RCC 7860 (cell line): Measurements from ENCODE around the gene OR51E1.

Experiments
- DNase-seq: peaks from one replicate; pipeline ENCODE4 v3.0.0-alpha.2; 2015; ENCODE audit warnings: low spot score
- FAIRE-seq: peaks from 2 replicates; lab custom pipeline; 2012; peaks lifted over from hg19 to GRCh38; lab: Jason Lieb, UNC

Gene OR51E1

DNA sequence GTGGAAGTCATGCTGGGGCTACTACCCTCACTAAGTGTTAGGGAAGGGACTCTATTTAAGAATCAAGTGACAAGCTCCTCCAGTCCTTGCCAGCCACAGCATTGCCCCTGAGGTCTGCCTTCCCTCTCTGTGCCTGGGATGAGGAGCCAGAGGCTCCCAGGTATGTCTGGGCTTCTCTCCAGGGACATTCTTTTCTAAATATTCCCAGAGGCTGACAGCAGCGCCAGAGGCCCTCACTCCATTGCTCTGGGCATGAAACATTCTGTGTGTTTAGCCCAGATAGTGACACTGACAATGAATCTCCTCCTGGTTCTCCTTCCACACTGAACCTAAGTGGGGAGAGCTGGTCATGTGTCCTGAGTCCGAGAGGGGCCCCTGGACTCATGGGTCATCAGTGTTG, 2.2 kb downstream of the OR51E1 start:
- DNase-seq (no peak), FAIRE-seq (no peak)

DNA sequence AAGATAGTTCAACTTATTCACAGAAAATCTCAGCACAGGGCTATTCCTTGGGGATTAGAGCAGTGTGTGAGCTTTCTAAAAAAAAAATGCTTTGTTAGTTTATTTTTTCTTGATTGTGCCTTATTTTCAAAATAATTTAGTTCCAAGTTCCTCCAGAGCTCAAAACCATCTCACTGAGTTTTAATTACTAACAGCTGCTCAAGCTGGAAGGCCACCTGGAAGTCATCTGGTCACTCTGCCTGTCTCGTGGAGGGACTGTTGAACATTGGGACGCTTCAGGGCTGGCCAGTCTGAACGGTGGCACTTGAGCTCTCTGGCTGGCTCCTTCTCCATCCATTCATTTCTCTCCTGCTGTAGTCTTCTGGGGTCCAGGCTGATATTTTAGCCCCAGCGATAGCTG, 4.0 kb downstream of the OR51E1 start:
- DNase-seq, result no peak
- no peak for FAIRE-seq

DNA sequence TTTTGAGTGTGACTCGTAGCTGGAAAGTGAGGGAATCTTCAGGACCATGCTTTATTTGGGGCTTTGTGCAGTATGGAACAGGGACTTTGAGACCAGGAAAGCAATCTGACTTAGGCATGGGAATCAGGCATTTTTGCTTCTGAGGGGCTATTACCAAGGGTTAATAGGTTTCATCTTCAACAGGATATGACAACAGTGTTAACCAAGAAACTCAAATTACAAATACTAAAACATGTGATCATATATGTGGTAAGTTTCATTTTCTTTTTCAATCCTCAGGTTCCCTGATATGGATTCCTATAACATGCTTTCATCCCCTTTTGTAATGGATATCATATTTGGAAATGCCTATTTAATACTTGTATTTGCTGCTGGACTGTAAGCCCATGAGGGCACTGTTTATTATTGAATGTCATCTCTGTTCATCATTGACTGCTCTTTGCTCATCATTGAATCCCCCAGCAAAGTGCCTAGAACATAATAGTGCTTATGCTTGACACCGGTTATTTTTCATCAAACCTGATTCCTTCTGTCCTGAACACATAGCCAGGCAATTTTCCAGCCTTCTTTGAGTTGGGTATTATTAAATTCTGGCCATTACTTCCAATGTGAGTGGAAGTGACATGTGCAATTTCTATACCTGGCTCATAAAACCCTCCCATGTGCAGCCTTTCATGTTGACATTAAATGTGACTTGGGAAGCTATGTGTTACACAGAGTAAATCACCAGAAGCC, 11.0 kb downstream of the OR51E1 start:
- FAIRE-seq (no peak), DNase-seq (no peak)

GRCh38 chr11:4658629-4659445, 15.1 kb downstream of the OR51E1 start:
- FAIRE-seq (no peak), DNase-seq (no peak)

GRCh38 chr11:4662876-4663275, 19.1 kb downstream of the OR51E1 start:
- DNase-seq (no peak), FAIRE-seq (no peak)

- FAIRE-seq (no peak), DNase-seq (no peak)
Measured at GRCh38 chr11:4664183-4664582, 20.4 kb downstream of the OR51E1 start.

- DNase-seq (no peak), FAIRE-seq (no peak)
Measured at GRCh38 chr11:4664786-4665185, 21.0 kb downstream of the OR51E1 start.

DNA sequence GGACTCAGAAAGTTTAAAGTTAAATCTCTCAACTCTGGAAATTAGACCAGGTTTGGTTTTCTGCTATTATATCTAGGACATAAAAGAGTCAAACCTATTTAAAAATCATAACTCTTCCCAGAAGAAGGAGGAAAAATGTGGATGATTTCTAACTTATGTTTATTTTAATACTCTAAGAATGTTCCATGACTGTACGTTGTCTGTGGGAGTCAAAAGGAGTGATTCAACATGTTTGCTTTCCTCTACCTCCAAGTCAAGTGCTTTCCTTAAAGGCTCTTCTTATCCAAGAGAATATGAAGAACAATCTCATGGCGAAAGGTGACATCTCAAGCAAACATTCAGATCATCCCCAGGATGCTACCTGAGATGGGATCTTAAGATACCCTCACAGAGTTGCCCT, 21.6 kb downstream of the OR51E1 start:
- FAIRE-seq, result no peak
- DNase-seq, result no peak

- FAIRE-seq, result no peak
Measured at GRCh38 chr11:4671741-4672140, 28.0 kb downstream of the OR51E1 start.

DNA sequence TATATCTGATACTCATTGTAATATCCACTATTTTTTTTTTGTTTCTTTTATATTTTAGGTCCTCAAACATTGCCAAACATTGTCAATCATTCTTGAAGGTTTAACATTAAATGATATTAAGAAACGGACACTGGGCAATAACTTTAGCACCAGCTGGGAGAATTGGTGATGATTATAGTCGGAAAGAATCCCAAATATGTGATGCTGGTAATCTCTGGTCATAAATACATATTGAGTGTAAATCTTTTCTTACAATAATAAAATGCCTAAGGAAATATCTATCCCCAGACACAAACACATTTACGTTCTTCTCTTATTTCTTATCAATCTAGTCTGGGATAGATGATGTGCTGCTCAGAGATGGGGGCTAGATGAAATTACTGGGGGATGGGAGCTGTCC, 28.7 kb downstream of the OR51E1 start:
- FAIRE-seq (no peak), DNase-seq (no peak)

More at GRCh38 chr11:4671741-4672140, 28.0 kb downstream of the OR51E1 start:
- no peak for DNase-seq

DNA sequence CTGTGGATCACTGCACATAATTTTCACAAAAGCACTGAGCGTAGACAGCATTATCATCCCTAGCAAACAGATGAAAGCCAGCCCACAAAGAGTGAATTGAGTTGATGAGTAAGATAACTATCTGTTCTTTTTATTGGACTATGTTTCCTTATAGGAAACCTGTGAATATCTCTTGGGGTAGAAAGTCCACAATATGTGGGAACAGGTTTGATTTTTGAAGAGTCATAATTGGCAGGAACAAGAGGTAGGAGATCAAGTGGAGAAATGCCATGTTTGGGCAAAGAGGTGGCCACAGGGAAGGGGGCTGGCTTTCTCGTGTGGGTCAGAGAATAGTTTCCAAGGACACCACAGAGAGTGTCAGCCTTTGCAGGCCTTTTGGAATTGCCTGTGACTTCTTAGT, 30.0 kb downstream of the OR51E1 start:
- DNase-seq (no peak), FAIRE-seq (no peak)

GRCh38 chr11:4677948-4678347, 34.2 kb downstream of the OR51E1 start:
- FAIRE-seq (no peak), DNase-seq (no peak)

DNA sequence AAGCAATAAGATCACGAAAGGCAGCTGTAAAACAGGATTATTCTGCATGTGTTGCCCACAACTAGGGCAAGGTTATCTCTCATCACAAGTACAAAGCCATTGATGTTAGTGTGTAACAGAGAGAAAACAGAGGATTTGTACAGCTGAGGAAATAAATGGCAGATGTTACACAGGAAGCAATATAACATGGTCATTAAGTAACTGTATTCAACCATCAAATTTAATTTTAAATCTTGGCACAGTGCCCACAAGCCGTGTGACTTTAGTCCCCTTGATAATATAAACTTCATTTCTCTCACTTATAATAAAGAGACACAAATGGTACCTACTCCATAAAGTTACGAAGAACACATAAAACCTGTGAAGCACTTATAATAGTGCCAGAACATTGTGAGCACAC, 36.6 kb downstream of the OR51E1 start:
- DNase-seq, result no peak
- FAIRE-seq, result no peak

GRCh38 chr11:4682623-4683419, 39.0 kb downstream of the OR51E1 start:
- DNase-seq (no peak), FAIRE-seq (no peak)

GRCh38 chr11:4684631-4685285, 41.0 kb downstream of the OR51E1 start:
- no peak for FAIRE-seq

DNA sequence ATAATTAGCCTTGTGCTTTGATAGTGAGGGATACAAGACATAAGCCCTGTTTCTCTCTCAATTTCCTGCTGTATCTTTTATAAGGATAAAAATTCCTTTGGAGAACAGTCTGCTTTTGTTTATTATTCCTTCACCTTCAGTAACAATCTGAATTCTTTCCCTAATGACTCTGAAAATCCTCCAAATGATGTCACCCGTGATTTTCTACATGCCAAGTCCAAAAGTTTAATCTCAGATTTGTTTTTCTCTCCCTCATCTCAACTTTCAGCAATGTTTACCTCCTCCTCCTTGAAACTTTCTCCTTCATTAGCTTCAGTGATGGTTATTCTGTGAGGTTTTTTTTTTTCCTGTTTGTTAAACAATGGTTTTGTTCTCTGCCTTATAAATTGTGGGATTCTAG, 51.7 kb downstream of the OR51E1 start:
- DNase-seq, result no peak
- FAIRE-seq, result no peak

More at GRCh38 chr11:4684631-4685285, 41.0 kb downstream of the OR51E1 start:
- no peak for DNase-seq

DNA sequence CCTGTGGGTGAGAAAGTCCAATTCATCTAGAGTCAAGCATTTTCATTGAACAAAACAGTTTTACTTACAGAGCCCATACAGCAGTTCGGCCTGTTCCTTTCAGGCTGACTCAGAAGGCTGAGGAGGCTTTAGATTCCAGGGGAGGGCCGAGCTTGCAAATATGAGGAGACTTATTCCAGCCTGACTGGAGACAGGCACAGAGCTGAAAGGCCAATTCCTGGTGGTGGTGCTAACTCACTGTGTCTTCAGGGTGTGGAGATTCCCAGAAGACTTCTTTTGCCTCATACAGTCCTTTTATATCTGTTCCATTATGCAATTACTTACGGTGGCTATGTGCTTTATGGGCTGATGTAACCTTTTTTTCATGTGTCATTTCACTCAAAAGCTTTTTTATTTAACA, 53.8 kb downstream of the OR51E1 start, which contains the start of gene OR51E2:
Gene OR51E2 (minus strand): TSS at position 269 of the 400 bp plus-strand sequence. CDS start 15,142 bp downstream, outside the sequence.
- FAIRE-seq (no peak), DNase-seq (no peak)

DNA sequence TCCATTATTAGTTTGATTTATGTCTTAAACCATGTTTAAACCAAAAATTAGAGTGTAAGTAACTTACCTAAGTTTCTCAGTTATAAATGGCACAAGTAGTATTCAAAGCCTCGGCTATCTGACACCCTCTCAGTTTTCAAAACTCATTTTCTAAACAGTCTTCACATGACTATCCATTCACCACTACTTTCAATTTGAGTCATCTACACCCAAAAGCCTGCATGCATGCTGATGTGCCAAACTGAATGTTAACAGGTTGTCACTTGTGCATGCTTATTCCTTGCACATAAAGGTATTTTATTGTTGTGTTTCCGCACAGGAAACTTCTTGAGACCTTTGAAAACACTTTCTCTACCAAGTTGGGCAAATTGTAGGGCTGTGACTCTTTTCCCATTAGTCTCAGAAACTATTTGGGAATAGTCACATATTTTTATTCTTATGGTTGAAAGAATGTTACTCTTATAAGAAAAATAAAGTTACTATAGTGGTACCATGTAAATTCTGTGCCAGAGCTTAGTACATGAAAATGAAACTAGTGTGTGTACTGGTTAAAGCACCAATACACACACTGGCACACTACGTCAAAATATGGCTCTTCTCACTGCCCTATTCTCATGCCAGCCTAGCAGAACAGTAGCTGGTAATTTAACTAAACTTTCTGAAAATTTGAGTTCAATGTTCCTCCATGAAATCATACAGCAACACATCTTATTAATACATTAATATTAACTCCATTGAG, 56.1 kb downstream of the OR51E1 start:
- FAIRE-seq (no peak), DNase-seq (no peak)

- DNase-seq, result no peak
- FAIRE-seq, result no peak
Measured at GRCh38 chr11:4700436-4700820, 56.6 kb downstream of the OR51E1 start.
